ENCODE measurements around the gene TAOK3. TPM values are rescaled to one million over a fixed set of nuclear protein-coding genes. Genes with fewer than 3 reads are reported as not detected.
A peak's percentile ranks its signal among the peaks of the same experiment; 100 is the strongest.

Gene TAOK3
- total and polyA plus RNA-seq, 9 of the 15 experiments (the other 6 are each of a cell fraction or from before 2014, with no cell fraction given) = 24.3 to 83.5 (median 47.1) TPM

DNA sequence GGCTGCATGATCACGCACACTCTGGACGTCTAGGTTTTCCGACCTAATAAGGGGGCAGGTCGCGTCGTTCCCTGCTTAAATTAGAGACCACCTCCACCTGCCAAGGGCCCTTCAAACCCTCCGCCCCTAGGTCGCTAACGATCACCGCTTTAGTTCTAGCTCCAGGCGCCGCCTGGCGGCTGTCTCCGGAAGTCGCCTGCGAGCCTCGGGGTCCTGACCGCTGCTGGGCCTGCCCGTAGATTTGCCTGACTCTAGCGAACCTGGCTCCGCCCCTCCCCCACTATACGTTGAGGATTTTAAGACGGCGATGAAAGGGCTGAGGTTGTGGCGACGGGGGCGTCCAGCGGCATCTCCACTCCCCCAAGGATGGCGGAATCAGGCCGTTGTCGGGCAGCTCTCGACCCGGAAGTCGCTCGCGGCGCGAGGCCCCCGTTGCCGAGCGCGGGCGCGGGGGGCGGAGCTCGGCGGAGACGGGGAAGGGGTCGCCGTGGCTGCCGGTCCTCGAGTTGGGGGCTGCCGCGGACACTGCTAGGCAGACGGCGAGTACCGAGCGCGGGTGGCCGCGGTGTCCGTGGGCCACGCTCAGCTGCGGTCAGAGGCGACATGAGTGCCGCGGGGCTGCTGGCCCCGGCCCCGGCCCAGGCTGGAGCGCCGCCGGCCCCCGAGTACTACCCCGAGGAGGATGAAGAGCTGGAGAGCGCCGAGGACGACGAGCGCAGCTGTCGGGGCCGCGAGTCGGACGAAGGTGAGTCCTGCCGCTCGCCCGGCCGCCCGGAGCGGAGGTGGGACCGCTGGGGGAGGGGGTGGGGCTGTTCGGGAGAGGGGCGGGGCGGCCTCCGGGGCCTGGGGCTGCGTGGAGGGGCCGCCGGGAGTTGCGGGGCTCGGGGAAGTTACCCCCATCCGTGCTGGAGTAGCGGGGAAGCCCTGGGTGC is 3.6 kb upstream of the TAOK3 start, which contains the start of gene SUDS3 (continued):
- no peak for TF ChIP-seq ZNF124 (CRISPR knock-in tag; IDR thresholded peaks at IDR 0.05)
- TF ChIP-seq, protein P1, sequence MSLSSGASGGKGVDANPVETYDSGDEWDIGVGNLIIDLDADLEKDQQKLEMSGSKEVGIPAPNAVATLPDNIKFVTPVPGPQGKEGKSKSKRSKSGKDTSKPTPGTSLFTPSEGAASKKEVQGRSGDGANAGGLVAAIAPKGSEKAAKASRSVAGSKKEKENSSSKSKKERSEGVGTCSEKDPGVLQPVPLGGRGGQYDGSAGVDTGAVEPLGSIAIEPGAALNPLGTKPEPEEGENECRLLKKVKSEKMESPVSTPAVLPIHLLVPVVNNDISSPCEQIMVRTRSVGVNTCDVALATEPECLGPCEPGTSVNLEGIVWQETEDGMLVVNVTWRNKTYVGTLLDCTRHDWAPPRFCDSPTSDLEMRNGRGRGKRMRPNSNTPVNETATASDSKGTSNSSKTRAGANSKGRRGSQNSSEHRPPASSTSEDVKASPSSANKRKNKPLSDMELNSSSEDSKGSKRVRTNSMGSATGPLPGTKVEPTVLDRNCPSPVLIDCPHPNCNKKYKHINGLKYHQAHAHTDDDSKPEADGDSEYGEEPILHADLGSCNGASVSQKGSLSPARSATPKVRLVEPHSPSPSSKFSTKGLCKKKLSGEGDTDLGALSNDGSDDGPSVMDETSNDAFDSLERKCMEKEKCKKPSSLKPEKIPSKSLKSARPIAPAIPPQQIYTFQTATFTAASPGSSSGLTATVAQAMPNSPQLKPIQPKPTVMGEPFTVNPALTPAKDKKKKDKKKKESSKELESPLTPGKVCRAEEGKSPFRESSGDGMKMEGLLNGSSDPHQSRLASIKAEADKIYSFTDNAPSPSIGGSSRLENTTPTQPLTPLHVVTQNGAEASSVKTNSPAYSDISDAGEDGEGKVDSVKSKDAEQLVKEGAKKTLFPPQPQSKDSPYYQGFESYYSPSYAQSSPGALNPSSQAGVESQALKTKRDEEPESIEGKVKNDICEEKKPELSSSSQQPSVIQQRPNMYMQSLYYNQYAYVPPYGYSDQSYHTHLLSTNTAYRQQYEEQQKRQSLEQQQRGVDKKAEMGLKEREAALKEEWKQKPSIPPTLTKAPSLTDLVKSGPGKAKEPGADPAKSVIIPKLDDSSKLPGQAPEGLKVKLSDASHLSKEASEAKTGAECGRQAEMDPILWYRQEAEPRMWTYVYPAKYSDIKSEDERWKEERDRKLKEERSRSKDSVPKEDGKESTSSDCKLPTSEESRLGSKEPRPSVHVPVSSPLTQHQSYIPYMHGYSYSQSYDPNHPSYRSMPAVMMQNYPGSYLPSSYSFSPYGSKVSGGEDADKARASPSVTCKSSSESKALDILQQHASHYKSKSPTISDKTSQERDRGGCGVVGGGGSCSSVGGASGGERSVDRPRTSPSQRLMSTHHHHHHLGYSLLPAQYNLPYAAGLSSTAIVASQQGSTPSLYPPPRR (CRISPR knock-in tag; IDR thresholded peaks at IDR 0.05; ENCODE audit: borderline replicate concordance) = 0 out of 2 replicates have a peak, but pooled peaks have one; percentile 77
- TF ChIP-seq FIP1L1 (IDR thresholded peaks at IDR 0.05; ENCODE audit: low read depth, low read length, poor library complexity, severe bottlenecking) = peak; percentile 98
- TF ChIP-seq ZNF121 (CRISPR knock-in tag; conservative IDR thresholded peaks at IDR 0.05) = no peak
- TF ChIP-seq MAFK (IDR thresholded peaks at IDR 0.05; ENCODE audit: low read length) = no peak
- TF ChIP-seq RB1 (IDR thresholded peaks at IDR 0.05; ENCODE audit: low read depth) = peak; percentile 97
- TF ChIP-seq FOSL1 (tag; conservative IDR thresholded peaks at IDR 0.05) = 0 out of 2 replicates have a peak, but pooled peaks have one; percentile 22
- peak; percentile 98 for TF ChIP-seq SMC3 (conservative IDR thresholded peaks at IDR 0.05; ENCODE audit: insufficient read depth, low read depth, low read length)
- TF ChIP-seq ESRRB (CRISPR knock-in tag; IDR thresholded peaks at IDR 0.05; ENCODE audit: borderline replicate concordance) = no peak
- peak; percentile 58; the same call in 1 of the 2 replicates for TF ChIP-seq POLR2A (conservative IDR thresholded peaks at IDR 0.05)
- peak; percentile 90 for TF ChIP-seq PCBP1 (IDR thresholded peaks at IDR 0.05; ENCODE audit: low read depth, low read length, poor library complexity, severe bottlenecking)
- TF ChIP-seq, protein P2, sequence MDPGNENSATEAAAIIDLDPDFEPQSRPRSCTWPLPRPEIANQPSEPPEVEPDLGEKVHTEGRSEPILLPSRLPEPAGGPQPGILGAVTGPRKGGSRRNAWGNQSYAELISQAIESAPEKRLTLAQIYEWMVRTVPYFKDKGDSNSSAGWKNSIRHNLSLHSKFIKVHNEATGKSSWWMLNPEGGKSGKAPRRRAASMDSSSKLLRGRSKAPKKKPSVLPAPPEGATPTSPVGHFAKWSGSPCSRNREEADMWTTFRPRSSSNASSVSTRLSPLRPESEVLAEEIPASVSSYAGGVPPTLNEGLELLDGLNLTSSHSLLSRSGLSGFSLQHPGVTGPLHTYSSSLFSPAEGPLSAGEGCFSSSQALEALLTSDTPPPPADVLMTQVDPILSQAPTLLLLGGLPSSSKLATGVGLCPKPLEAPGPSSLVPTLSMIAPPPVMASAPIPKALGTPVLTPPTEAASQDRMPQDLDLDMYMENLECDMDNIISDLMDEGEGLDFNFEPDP (CRISPR knock-in tag; IDR thresholded peaks at IDR 0.05) = no peak
- TF ChIP-seq, protein P3, sequence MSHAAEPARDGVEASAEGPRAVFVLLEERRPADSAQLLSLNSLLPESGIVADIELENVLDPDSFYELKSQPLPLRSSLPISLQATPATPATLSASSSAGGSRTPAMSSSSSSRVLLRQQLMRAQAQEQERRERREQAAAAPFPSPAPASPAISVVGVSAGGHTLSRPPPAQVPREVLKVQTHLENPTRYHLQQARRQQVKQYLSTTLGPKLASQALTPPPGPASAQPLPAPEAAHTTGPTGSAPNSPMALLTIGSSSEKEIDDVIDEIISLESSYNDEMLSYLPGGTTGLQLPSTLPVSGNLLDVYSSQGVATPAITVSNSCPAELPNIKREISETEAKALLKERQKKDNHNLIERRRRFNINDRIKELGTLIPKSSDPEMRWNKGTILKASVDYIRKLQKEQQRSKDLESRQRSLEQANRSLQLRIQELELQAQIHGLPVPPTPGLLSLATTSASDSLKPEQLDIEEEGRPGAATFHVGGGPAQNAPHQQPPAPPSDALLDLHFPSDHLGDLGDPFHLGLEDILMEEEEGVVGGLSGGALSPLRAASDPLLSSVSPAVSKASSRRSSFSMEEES (CRISPR knock-in tag; IDR thresholded peaks at IDR 0.05) = no peak
- no peak for TF ChIP-seq RBM39 (optimal IDR thresholded peaks at IDR 0.05; ENCODE audit: low read depth, low read length)
- TF ChIP-seq MBD1 (CRISPR knock-in tag; IDR thresholded peaks at IDR 0.05) = no peak

Data from K562 (cell line).